RWPE1 (cell line): Measurements from ENCODE around the gene FBXO21.

Experiments used
- CTCF ChIA-PET: fragments of 350-600 bp; sonication (Branson Sonifier 250); formaldehyde crosslinking; extraction: SDS; loops from one replicate; lab custom pipeline; 2021; lab: Yijun Ruan, JAX
- POLR2A ChIA-PET: fragments of 400-600 bp; formaldehyde crosslinking; extraction: SDS; loops from one replicate; lab custom pipeline; 2020; ENCODE audit warnings: antibody characterized with exemption; ENCODE audit not compliant: low non-redundant PET; lab: Yijun Ruan, JAX
- DNase-seq: peaks from one replicate; pipeline ENCODE4 v3.0.0; 2012; ENCODE audit warnings: low spot score
- H3K27ac ChIP-seq: fragments of 450-650 bp; 2 replicates; pipeline ENCODE4 v1.5.1; 2017
- TF ChIP-seq, protein P1 (sequence below): fragments of 450-650 bp; conservative IDR thresholded peaks from 2 replicates; pipeline ENCODE4 v1.5.1; 2017; ENCODE audit warnings: low read depth, mild to moderate bottlenecking

Gene FBXO21

GRCh38 chr12:117161460-117162166 lies 28.7 kb downstream of the FBXO21 start:
- no peak overlapping the region for H3K27ac ChIP-seq
- no peak for DNase-seq
- CTCF ChIA-PET, result no interaction called here
- TF ChIP-seq, protein P1, sequence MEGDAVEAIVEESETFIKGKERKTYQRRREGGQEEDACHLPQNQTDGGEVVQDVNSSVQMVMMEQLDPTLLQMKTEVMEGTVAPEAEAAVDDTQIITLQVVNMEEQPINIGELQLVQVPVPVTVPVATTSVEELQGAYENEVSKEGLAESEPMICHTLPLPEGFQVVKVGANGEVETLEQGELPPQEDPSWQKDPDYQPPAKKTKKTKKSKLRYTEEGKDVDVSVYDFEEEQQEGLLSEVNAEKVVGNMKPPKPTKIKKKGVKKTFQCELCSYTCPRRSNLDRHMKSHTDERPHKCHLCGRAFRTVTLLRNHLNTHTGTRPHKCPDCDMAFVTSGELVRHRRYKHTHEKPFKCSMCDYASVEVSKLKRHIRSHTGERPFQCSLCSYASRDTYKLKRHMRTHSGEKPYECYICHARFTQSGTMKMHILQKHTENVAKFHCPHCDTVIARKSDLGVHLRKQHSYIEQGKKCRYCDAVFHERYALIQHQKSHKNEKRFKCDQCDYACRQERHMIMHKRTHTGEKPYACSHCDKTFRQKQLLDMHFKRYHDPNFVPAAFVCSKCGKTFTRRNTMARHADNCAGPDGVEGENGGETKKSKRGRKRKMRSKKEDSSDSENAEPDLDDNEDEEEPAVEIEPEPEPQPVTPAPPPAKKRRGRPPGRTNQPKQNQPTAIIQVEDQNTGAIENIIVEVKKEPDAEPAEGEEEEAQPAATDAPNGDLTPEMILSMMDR, result no peak
- POLR2A ChIA-PET, result no interaction called here

GRCh38 chr12:117159674-117160073 lies 30.6 kb downstream of the FBXO21 start:
- H3K27ac ChIP-seq, result no peak overlapping the region
- POLR2A ChIA-PET, result no interaction called here
- TF ChIP-seq, protein P1, result no peak
- CTCF ChIA-PET, result no interaction called here
- DNase-seq, result no peak

- DNase-seq, result no peak
- CTCF ChIA-PET, result no interaction called here
- TF ChIP-seq, protein P1, result no peak
These were observed 31.2 kb downstream of the FBXO21 start for GRCh38 chr12:117158911-117159553.

GRCh38 chr12:117158096-117158495 lies 32.2 kb downstream of the FBXO21 start:
- H3K27ac ChIP-seq, result no peak overlapping the region
- ChIA-PET POLR2A (no interaction called here), CTCF (no interaction called here)
- TF ChIP-seq, protein P1, result no peak
- no peak for DNase-seq

More at GRCh38 chr12:117158911-117159553, 31.2 kb downstream of the FBXO21 start:
- no peak overlapping the region for H3K27ac ChIP-seq
- POLR2A ChIA-PET, result no interaction called here

GRCh38 chr12:117155278-117156060 lies 34.8 kb downstream of the FBXO21 start:
- TF ChIP-seq, protein P1, result peak; percentile 93
- POLR2A ChIA-PET, result no interaction called here
- H3K27ac ChIP-seq, result no peak overlapping the region
- DNase-seq, result peak; percentile 94
- CTCF ChIA-PET, result interaction anchor here (0.6 to 0.7 kb wide), 2 partner anchors 16 to 217 kb away, joined by 3 read pairs; no protein-coding TSS in a partner anchor
